ENCODE results near the gene NAB2.

The NAB2 gene

GRCh38 chr12:57094208-57095160, 5.6 kb downstream of the NAB2 start:
- DNase-seq, result no peak

GRCh38 chr12:57095440-57095839, 6.5 kb downstream of the NAB2 start:
- DNase-seq, result no peak

- no peak for DNase-seq
Measured at GRCh38 chr12:57096099-57096572, 7.2 kb downstream of the NAB2 start.

DNA sequence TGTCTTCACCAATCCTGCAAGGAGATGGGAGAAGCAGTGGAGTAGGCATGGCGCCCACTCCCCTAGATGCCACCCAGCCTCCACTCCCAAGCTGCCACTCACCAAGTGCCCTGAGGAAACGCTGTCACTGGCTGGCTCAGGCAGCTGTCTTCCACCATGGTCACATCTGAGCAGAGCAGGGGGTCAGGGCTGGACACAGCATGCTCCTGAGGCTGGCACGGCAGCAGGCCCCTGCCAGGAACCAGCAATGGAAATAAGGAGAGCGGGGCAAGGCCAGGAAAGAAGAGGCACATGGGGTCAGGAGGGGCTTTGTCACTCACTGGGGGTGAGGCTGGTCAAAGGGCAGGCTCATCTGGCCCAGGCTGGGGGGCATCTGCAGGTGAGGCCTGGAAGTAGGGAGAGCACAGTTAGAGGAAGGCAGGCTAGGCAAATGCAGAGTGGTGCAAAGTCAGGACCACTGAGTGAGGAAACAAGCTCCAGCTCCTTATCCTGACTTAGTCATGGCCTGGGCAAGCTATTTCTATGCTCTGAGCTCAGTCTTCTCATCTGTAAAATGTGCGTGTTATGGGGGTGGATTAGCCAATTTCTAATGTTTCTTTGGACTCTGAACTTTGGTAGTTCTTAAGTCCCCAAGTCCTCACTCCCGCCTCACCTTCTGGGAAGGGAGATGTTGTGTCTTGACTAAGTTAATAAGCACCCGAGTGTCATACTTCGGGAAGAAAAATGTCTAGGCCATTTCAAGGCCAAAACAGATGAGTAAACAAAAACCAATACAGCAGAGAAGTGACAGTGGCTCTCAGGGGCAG, 8.0 kb downstream of the NAB2 start:
- no peak for DNase-seq

DNA sequence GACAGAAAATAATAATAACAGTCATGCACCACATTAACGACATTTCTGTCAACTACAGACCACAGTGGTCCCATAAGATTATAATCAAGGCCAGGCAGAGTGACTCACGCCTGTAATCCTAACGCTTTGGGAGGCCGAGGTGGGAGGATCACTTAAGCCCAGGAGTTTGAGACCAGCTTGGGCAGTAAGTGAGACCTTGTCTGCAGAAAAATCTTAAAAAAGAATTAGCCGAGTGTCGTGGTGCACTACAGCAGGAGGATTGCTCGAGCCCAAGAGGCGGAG, 8.6 kb downstream of the NAB2 start:
- no peak for DNase-seq

DNA sequence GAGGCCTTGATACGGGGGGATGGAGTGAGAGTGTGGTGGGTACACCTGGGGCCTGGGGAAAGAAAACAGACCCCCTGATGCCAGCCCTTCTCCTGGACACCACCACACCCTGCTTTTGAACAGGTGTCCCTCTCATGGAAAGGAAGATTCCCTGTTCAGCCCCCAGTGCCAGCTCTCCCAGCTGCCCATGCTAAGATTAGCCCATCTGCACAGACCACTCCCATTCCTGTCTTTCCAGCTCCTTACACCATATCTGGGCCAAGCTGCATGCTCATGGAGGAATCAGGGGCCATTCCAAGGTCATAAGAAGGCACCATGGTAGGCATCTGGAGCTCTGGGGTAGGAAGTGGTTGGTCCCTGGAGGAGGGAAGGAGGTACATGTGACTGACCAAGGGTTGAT, 9.6 kb downstream of the NAB2 start:
- DNase-seq, result no peak

DNA sequence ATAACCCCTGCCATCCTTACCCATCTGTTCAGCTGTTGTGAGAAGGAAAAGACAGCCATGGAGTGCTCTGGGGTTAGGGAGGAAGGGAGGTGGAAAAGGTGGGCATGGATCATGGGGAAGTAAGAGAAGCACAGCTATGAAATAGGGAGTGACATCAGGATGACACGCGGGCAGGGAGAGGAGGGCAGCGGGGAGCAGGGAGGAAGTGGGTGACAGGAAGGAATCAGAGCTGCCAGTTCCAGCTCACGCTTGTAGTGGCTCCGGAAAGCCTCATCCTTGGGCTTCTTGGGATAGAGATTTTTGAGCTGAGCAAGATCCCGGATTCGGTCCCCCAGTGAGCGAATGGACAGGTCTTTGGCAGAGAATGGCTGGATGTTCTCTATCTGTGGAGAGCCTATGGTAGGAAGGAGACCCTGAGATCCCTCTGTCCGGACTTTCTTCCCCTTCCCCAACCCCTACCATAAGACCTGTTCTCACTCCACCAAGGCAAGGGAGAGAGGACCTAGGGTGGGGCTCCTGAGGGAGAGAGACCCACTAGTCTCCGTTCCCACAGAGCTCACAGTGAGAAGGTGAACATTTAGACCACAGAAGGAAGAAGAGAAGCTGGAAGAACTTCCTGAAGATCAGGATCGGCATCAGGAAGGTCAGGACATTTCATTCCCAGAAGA, 10.3 kb downstream of the NAB2 start:
- no peak for DNase-seq

DNA sequence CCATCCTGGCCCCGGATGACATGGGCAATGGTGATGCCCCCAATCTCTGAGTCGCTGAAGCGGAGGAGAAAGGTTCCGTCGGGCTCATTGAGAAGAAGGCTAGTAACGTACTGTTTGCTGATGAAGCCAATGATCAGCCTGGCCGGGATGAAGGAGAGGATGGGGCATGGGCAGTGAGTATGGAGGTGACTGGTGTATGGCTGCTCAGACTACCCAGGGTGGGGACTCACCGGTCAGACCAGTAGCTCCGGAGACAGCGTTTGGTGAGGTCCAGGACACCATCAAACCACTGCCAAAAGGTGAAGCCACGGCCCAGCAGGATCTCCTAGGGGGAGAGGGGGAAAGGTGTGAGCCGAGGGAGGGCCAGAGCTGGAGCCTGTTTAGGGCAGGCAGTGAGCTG, 10.9 kb downstream of the NAB2 start:
- no peak for DNase-seq

- DNase-seq, result no peak
Measured at GRCh38 chr12:57101892-57102695, 13.2 kb downstream of the NAB2 start.

DNA sequence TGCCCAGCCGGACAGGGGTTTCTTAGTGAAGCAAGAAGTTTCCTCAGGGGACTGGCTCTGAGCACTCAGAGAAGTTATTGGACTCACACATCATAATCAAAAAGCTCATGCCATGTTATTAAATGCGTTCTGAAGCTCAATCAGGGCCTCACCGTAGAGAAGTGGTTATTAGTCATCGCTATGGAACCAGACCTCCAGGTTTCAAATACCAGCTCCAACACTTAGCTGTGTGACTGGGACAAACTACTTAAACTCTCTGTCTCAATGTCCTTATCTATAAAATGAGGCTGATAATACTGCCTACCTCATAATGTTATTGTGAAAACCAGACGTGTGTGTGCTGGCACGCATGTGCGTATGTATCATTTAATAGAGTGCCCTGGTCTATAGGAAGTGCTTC, 14.9 kb downstream of the NAB2 start:
- no peak for DNase-seq

DNA sequence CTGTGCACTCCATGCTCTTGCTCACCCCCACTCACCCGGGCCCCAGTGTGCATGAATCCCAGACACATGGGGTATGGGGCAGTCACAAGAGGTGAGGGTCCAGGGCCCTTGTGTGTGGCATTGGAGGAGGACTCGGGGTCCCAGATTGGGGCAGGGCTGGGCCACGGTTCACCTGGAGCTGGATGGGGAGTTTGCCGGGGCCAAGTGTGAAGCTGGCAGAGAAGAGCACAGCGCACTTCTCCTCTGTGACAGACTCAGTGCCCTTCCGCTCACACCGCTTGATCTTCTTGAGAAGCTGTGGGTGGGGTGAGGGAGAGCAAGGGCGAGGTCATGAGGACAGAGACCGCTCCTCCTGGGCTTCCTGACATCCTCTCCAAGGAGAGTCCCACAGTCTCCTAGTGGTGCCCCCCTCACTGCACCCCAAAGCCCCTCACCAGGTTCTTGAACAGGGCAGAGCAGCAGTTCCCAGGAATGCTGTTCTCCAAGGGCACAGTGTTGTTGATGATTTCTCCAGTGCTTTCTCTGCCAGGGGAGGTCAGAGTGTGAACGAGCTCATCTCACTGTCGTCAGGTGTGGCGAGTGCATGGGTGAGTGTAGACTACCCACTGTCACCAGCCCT, 15.5 kb downstream of the NAB2 start:
- DNase-seq, result no peak

GRCh38 chr12:57105011-57105753, 16.3 kb downstream of the NAB2 start:
- DNase-seq, result no peak

GRCh38 chr12:57106021-57106708, 17.3 kb downstream of the NAB2 start:
- DNase-seq, result no peak

GRCh38 chr12:57107456-57108155, 18.7 kb downstream of the NAB2 start:
- DNase-seq, result no peak

GRCh38 chr12:57109207-57110103, 20.5 kb downstream of the NAB2 start:
- no peak for DNase-seq

DNA sequence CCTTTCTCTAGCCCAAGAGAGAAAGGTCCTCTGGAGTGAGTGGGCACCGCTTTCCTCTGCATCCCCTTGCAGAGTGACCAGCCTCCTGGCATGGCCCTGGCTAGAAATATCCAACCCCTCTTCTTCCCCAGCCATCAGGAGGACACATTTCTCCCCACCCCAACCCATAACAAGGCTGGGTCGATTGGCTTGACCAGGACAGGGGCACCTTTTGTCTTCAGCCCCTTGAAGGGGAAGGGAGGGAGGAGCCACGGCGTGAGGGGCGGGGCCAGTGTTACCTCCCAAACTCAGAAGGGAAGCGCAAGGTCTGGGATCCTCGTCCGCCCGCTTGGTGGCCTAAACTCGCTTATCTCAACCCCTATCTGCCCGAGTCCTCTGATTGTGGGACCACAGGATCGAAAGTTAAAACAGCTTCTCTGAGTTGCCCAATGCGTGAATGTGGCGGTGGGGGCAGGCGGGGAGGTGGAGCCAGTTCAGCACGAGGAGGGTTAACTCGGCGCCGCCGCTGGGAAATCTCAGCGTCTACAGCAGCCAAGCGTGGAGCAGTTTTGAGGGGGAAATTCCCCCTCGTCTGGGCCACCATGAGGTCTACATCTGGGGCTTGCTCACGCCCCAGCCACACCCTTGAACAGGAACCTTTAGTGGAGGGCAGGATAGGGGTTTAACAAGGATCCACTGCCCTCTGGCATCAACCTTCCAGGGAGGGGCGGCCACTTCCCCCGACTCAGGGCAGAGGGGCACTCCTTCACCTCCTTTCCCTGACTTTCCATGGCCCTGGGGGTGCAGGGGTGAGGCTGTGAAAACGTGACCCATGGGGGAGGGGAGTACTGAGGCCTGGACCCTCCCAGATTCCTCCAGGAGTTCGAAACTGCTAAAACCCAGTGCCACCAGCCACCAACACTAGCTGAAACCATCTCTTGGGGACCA, 21.5 kb downstream of the NAB2 start:
- DNase-seq, result peak; percentile 57

GRCh38 chr12:57111031-57111734, 22.3 kb downstream of the NAB2 start, which contains the start of gene STAT6:
STAT6 (minus strand) TSS chr12:57111362; CDS start chr12:57108278, 3,084 bp downstream.
- DNase-seq, result peak; percentile 88
